ENCODE data around the gene NODAL.

GRCh38 chr10:70430493-70431445 lies 10.7 kb downstream of the NODAL start:
- TF ChIP-seq TAF1 (IDR thresholded peaks at IDR 0.05; ENCODE audit: low read depth) (no peak), CTCF (IDR thresholded peaks at IDR 0.05; ENCODE audit: poor library complexity, severe bottlenecking) (no peak), EZH2 (IDR thresholded peaks at IDR 0.05; ENCODE audit: borderline replicate concordance, insufficient read depth, low read length, poor library complexity, severe bottlenecking) (no peak), EP300 (conservative IDR thresholded peaks at IDR 0.05; ENCODE audit: poor library complexity, severe bottlenecking) (no peak), SMC3 (conservative IDR thresholded peaks at IDR 0.05; ENCODE audit: poor library complexity) (no peak), POLR2AphosphoS5 (IDR thresholded peaks at IDR 0.05) (no peak)
- TF ChIP-seq, protein P1, sequence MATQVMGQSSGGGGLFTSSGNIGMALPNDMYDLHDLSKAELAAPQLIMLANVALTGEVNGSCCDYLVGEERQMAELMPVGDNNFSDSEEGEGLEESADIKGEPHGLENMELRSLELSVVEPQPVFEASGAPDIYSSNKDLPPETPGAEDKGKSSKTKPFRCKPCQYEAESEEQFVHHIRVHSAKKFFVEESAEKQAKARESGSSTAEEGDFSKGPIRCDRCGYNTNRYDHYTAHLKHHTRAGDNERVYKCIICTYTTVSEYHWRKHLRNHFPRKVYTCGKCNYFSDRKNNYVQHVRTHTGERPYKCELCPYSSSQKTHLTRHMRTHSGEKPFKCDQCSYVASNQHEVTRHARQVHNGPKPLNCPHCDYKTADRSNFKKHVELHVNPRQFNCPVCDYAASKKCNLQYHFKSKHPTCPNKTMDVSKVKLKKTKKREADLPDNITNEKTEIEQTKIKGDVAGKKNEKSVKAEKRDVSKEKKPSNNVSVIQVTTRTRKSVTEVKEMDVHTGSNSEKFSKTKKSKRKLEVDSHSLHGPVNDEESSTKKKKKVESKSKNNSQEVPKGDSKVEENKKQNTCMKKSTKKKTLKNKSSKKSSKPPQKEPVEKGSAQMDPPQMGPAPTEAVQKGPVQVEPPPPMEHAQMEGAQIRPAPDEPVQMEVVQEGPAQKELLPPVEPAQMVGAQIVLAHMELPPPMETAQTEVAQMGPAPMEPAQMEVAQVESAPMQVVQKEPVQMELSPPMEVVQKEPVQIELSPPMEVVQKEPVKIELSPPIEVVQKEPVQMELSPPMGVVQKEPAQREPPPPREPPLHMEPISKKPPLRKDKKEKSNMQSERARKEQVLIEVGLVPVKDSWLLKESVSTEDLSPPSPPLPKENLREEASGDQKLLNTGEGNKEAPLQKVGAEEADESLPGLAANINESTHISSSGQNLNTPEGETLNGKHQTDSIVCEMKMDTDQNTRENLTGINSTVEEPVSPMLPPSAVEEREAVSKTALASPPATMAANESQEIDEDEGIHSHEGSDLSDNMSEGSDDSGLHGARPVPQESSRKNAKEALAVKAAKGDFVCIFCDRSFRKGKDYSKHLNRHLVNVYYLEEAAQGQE (IDR thresholded peaks at IDR 0.05; ENCODE audit: borderline replicate concordance): no peak

Measured in neural cell (in vitro differentiated cells).